SK-N-SH (cell line): ENCODE data around the gene PSME2. TPM values are rescaled to one million over a fixed set of nuclear protein-coding genes. Genes with fewer than 3 reads are reported as not detected.

Experiments used
- CTCF ChIA-PET: fragments of 300-600, 350-600 bp; formaldehyde crosslinking; extraction: SDS; loops from one replicate; lab custom pipeline; 2021; lab: Yijun Ruan, JAX
- POLR2A ChIA-PET: fragments of 350-600 bp; sonication (Branson Sonifier 250); formaldehyde crosslinking; extraction: SDS; loops from one replicate; lab custom pipeline; 2020; ENCODE audit warnings: antibody characterized with exemption, inconsistent platforms; lab: Yijun Ruan, JAX
- DNase-seq: peaks from one replicate; pipeline ENCODE4 v3.0.0; 2012
- H2AFZ ChIP-seq: fragments of 200-600 bp; sonication (generic); 2 replicates; pipeline ENCODE4 v1.8.1; 2016; ENCODE audit warnings: antibody characterized with exemption, mild to moderate bottlenecking, low read depth
- H3F3A ChIP-seq: fragments of 200-600 bp; sonication (generic); replicated peaks from 2 replicates; pipeline ENCODE3; 2016; ENCODE audit warnings: antibody characterized with exemption, mild to moderate bottlenecking; ENCODE audit not compliant: insufficient read depth
- H3K27ac ChIP-seq, 2 experiments: fragments of 200-500 bp in 1 of 2; fragments of 200-600 bp in 1 of 2; sonication (Bioruptor generic) in 1 of 2; sonication (generic), shearing (Covaris generic) in 1 of 2; 2 replicates each; pipeline versions ENCODE4 v1.5.1 to v1.6.1; 2014 to 2016; ENCODE audit warnings: low read depth in 2 of 2, inconsistent platforms in 1 of 2, low read length in 1 of 2, mild to moderate bottlenecking in 1 of 2, mixed read lengths in 1 of 2
- H3K27me3 ChIP-seq: fragments of 200-600 bp; sonication (generic), shearing (Covaris generic); 2 replicates; pipeline ENCODE4 v1.6.1; 2016; ENCODE audit warnings: mixed run types; ENCODE audit not compliant: insufficient read depth
- H3K36me3 ChIP-seq, 2 experiments: fragments of 200-500 bp in 1 of 2; fragments of 200-600 bp in 1 of 2; sonication (Bioruptor generic) in 1 of 2; sonication (generic) in 1 of 2; replicated peaks in 1 of 2; 2 replicates each; pipeline versions ENCODE3 to v1.5.1; 2014 to 2016; ENCODE audit warnings: low read length in 1 of 2, mild to moderate bottlenecking in 1 of 2; ENCODE audit not compliant: insufficient read depth in 2 of 2, control insufficient read depth in 1 of 2
- H3K4me1 ChIP-seq, 2 experiments: fragments of 200-500 bp in 1 of 2; fragments of 200-600 bp in 1 of 2; sonication (Bioruptor generic) in 1 of 2; sonication (generic), shearing (Covaris generic) in 1 of 2; 2 replicates each; pipeline versions ENCODE4 v1.5.1 to v1.6.1; 2014 to 2016; ENCODE audit warnings: low read depth in 1 of 2, low read length in 1 of 2, mixed run types in 1 of 2; ENCODE audit not compliant: insufficient read depth in 2 of 2, control insufficient read depth in 1 of 2
- H3K4me2 ChIP-seq: fragments of 200-600 bp; sonication (generic), shearing (Covaris generic); 2 replicates; pipeline ENCODE4 v1.6.1; 2017; ENCODE audit warnings: mixed run types
- H3K4me3 ChIP-seq, 2 experiments: fragments of 200-500 bp in 1 of 2; fragments of 200-600 bp in 1 of 2; sonication (Bioruptor generic) in 1 of 2; sonication (generic), shearing (Covaris generic) in 1 of 2; 2 replicates each; pipeline versions ENCODE4 v1.5.1 to v1.8.1; 2014 to 2016; ENCODE audit warnings: low read depth in 2 of 2, inconsistent platforms in 1 of 2, low read length in 1 of 2, mild to moderate bottlenecking in 1 of 2, mixed read lengths in 1 of 2, moderate library complexity in 1 of 2
- H3K79me2 ChIP-seq: fragments of 200-600 bp; sonication (generic); 2 replicates; pipeline ENCODE4 v1.8.1; 2017; ENCODE audit warnings: mild to moderate bottlenecking; ENCODE audit not compliant: insufficient read depth
- H3K9ac ChIP-seq: fragments of 200-600 bp; sonication (generic); 2 replicates; pipeline ENCODE4 v1.6.1; 2017; ENCODE audit warnings: mixed run types
- H3K9me2 ChIP-seq: fragments of 200-600 bp; sonication (generic); 2 replicates; pipeline ENCODE4 v1.6.1; 2017; ENCODE audit warnings: mixed run types
- H3K9me3 ChIP-seq: fragments of 200-600 bp; sonication (generic); 2 replicates; pipeline ENCODE4 v1.6.1; 2017; ENCODE audit warnings: mixed run types, mild to moderate bottlenecking, moderate library complexity
- H4K20me1 ChIP-seq: fragments of 200-600 bp; sonication (generic); 2 replicates; pipeline ENCODE4 v1.6.1; 2017; ENCODE audit warnings: mild to moderate bottlenecking, mixed run types; ENCODE audit not compliant: insufficient read depth
- CHD2 ChIP-seq: fragments of 150-350 bp; IDR thresholded peaks from 2 replicates; pipeline ENCODE4 v1.6.1; 2018; ENCODE audit warnings: low read length; ENCODE audit not compliant: partially characterized antibody
- FOXJ3 ChIP-seq: sonication (generic); formaldehyde crosslinking; IDR thresholded peaks from 2 replicates; pipeline ENCODE4 v1.5.1; 2020; ENCODE audit warnings: mild to moderate bottlenecking, missing genetic modification reagents
- GATA2 ChIP-seq: sonication (generic); formaldehyde crosslinking; IDR thresholded peaks from 2 replicates; pipeline ENCODE4 v1.5.0; 2020; ENCODE audit warnings: mild to moderate bottlenecking, missing genetic modification reagents
- MXI1 ChIP-seq: IDR thresholded peaks from 2 replicates; pipeline ENCODE4 v1.6.1; 2012; ENCODE audit warnings: mild to moderate bottlenecking, low read depth, low read length, improper control_type of control experiment
- NRF1 ChIP-seq: IDR thresholded peaks from 2 replicates; pipeline ENCODE4 v1.6.1; 2012; ENCODE audit warnings: low read depth, mild to moderate bottlenecking, low read length
- POLR2AphosphoS5 ChIP-seq: IDR thresholded peaks from 2 replicates; pipeline ENCODE4 v1.6.1; 2012; ENCODE audit warnings: low read depth, low read length
- WGBS: methylation state at CpG from one replicate; pipeline ENCODE4 v1.1.6; 2017; ENCODE audit warnings: low lambda C conversion rate; 5-methylcytosine and 5-hydroxymethylcytosine counted together
- polyA plus RNA-seq, 3 experiments: library from polyadenylated mRNA; depleted of rRNA; stranded (reverse); fragments of >200 nt; gene quantifications; 2 replicates each; pipeline ENCODE4 v1.2.3, GENCODE V29; 2012
- TF ChIP-seq, protein P1 (sequence below): IDR thresholded peaks from 2 replicates; pipeline ENCODE4 v1.6.1; 2012; ENCODE audit warnings: mild to moderate bottlenecking, low read depth, low read length, moderate library complexity
- TF ChIP-seq, protein P2 (sequence below): IDR thresholded peaks from 2 replicates; pipeline ENCODE4 v1.4.0; 2012; ENCODE audit warnings: low read depth

The PSME2 gene
- polyA plus RNA-seq, 1 of the 3 experiments (the other 2 are of a cell fraction) = 147 TPM

DNA sequence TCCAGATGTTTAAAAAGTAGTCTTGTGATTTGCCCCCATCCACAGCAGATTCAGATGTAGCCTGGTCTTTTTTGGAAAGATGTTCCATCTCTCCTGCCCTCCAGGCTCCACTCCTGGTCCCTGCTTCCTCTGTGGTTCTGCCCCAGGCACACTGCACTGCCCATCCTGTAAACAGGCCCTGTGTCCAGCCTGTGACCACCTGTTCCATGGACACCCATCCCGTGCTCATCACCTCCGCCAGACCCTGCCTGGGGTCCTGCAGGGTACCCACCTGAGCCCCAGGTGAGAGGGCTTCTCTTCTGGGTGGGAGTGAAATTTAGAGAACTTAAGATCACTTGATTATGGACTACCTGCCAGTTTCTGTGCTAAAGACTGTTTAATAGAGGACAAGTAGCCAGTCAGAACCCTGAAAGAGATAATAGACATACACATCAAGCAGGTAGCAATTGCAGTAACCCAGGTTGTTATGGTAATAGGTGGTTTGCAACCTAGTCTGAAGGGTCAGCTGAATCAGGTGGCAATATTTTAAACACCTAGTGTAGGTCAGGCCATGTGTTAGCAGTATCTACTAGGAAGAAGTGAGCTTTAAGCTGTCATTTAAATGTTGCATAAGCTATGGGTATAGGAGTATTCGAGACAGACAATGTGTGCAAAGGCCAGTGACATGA lies 3.0 kb upstream of the PSME2 start:
- Histone ChIP-seq H3K27ac (no peak overlapping the region), H3K9me3 (no peaks in the 10 kb centered on the region), H3K36me3 (peaks cover 34 to 37% of the 10 kb centered on the region in 2 experiments), H3K4me3 (no peak overlapping the region), H3F3A (peaks cover 5% of the 10 kb centered on the region), H4K20me1 (peaks cover 10% of the 10 kb centered on the region; the same call in 1 of the 2 replicates), H3K9ac (no peak overlapping the region), H3K9me2 (no peaks in the 10 kb centered on the region), H3K27me3 (no peaks in the 10 kb centered on the region), H3K79me2 (peaks cover 47% of the 10 kb centered on the region), H3K4me1 (peaks cover 11 to 20% of the 10 kb centered on the region in 2 experiments), H3K4me2 (no peak overlapping the region), H2AFZ (no peak overlapping the region)
- 93% methylated on average over 3 of the region's 3 CpGs for WGBS
- CTCF ChIA-PET = interaction anchor here (1.0 to 4.6 kb wide), 4 partner anchors 11 to 40 kb away, joined by 3 to 38 read pairs (median 18); partner anchors contain the start of gene IRF9
- DNase-seq = no peak
- no peak for TF ChIP-seq CHD2
- TF ChIP-seq POLR2AphosphoS5 = no peak
- no peak for TF ChIP-seq FOXJ3
- TF ChIP-seq, protein P1, sequence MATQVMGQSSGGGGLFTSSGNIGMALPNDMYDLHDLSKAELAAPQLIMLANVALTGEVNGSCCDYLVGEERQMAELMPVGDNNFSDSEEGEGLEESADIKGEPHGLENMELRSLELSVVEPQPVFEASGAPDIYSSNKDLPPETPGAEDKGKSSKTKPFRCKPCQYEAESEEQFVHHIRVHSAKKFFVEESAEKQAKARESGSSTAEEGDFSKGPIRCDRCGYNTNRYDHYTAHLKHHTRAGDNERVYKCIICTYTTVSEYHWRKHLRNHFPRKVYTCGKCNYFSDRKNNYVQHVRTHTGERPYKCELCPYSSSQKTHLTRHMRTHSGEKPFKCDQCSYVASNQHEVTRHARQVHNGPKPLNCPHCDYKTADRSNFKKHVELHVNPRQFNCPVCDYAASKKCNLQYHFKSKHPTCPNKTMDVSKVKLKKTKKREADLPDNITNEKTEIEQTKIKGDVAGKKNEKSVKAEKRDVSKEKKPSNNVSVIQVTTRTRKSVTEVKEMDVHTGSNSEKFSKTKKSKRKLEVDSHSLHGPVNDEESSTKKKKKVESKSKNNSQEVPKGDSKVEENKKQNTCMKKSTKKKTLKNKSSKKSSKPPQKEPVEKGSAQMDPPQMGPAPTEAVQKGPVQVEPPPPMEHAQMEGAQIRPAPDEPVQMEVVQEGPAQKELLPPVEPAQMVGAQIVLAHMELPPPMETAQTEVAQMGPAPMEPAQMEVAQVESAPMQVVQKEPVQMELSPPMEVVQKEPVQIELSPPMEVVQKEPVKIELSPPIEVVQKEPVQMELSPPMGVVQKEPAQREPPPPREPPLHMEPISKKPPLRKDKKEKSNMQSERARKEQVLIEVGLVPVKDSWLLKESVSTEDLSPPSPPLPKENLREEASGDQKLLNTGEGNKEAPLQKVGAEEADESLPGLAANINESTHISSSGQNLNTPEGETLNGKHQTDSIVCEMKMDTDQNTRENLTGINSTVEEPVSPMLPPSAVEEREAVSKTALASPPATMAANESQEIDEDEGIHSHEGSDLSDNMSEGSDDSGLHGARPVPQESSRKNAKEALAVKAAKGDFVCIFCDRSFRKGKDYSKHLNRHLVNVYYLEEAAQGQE = no peak
- TF ChIP-seq GATA2 (CRISPR knock-in tag) = no peak
- POLR2A ChIA-PET = interaction anchor here (3.9 kb wide), 1 partner anchor 11 kb away, joined by 50 read pairs; the partner anchor contains the start of gene IRF9

DNA sequence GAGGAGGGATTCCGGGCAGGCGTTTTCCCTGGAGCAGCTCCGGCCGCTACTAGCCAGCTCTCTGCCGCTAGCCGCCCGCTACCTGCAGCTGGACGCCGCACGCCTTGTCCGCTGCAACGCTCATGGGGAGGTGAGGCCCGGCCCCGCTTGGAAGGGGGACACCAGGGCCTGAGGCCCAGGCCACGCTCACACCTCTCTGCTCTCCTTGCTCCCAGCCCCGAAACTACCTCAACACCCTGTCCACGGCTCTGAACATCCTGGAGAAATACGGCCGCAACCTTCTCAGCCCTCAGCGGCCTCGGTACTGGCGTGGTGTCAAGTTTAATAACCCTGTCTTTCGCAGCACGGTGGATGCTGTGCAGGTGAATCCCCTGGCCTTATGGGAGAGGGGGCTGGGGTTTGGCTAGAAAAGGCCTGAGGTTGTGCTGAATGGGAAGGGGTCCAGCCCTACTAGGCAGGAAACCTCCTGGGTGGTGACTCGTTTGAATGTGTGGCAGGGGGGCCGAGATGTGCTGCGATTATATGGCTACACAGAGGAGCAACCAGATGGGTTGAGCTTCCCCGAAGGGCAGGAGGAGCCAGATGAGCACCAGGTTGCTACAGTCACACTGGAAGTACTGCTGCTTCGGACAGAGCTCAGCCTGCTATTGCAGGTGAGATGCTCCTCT lies 1.5 kb upstream of the PSME2 start:
- Histone ChIP-seq H3K79me2 (peaks cover 52% of the 10 kb centered on the region), H3K9me3 (no peaks in the 10 kb centered on the region), H3K4me3 (peak overlapping the region; percentile 93 to 98), H3K9me2 (no peaks in the 10 kb centered on the region), H3K4me2 (peak overlapping the region; percentile 83), H3K9ac (peak overlapping the region; percentile 79), H3F3A (peaks cover 6% of the 10 kb centered on the region), H3K4me1 (peaks cover 11 to 20% of the 10 kb centered on the region in 2 experiments), H3K36me3 (peaks cover 36 to 52% of the 10 kb centered on the region in 2 experiments), H4K20me1 (peaks cover 10% of the 10 kb centered on the region; the same call in 1 of the 2 replicates), H3K27me3 (no peaks in the 10 kb centered on the region), H2AFZ (no peak overlapping the region), H3K27ac (peak overlapping the region; percentile 29 to 75; a peak in 2 of 4 replicates)
- ChIA-PET CTCF (interaction anchor here (1.9 to 4.6 kb wide), 2 partner anchors 13 to 39 kb away, joined by 6 to 38 read pairs; partner anchors contain the start of gene IRF9), POLR2A (interaction anchor here (1.9 to 3.9 kb wide), 4 partner anchors 12 to 41 kb away, joined by 4 to 50 read pairs (median 18); partner anchors contain the start of genes DCAF11, IPO4, IRF9 and NRL)
- 4% methylated on average over 10 of the region's 29 CpGs for WGBS
- TF ChIP-seq MXI1 (0 out of 2 replicates have a peak, but pooled peaks have one; percentile 8), NRF1 (no peak)
- TF ChIP-seq, protein P2, sequence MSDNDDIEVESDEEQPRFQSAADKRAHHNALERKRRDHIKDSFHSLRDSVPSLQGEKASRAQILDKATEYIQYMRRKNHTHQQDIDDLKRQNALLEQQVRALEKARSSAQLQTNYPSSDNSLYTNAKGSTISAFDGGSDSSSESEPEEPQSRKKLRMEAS = 0 out of 2 replicates have a peak, but pooled peaks have one; percentile 7
- no peak for DNase-seq
